Mesodermal cell (in vitro differentiated cells): ENCODE data around the gene MYLK3.
A peak's percentile ranks its signal among the peaks of the same experiment; 100 is the strongest.
"Not testable (repeated sequence)": the region's sequence is repeated elsewhere in the genome, so short reads cannot be mapped to it uniquely, and the experiment has no call there.

ENCODE experiments used
- H3K27ac ChIP-seq: 2 replicates; pipeline ENCODE4 v1.7.0; 2013; ENCODE audit warnings: mild to moderate bottlenecking, low read depth, low read length, moderate library complexity; ENCODE audit not compliant: severe bottlenecking
- H3K36me3 ChIP-seq: 2 replicates; pipeline ENCODE4 v1.7.1; 2013; ENCODE audit warnings: mild to moderate bottlenecking, low read length, moderate library complexity; ENCODE audit not compliant: control insufficient read depth, insufficient read depth
- H3K4me1 ChIP-seq: one replicate; pipeline ENCODE4 v1.7.1; 2013; ENCODE audit warnings: mild to moderate bottlenecking, low read length; ENCODE audit not compliant: insufficient read depth, control insufficient read depth, poor library complexity, severe bottlenecking
- H3K4me3 ChIP-seq: 2 replicates; pipeline ENCODE4 v1.7.0; 2013; ENCODE audit warnings: low read length, control low read depth, mild to moderate bottlenecking; ENCODE audit not compliant: insufficient read depth, poor library complexity, severe bottlenecking; ENCODE audit errors: extremely low read depth
- H3K9me3 ChIP-seq: 2 replicates; pipeline ENCODE4 v1.7.1; 2013; ENCODE audit warnings: mild to moderate bottlenecking, low read length, moderate library complexity; ENCODE audit not compliant: control insufficient read depth
- WGBS, 2 experiments: methylation state at CpG; one replicate each; pipeline ENCODE4 v1.1.5; 2013; ENCODE audit warnings: missing lambda C conversion rate in 2 of 2; ENCODE audit not compliant: insufficient coverage in 2 of 2; 5-methylcytosine and 5-hydroxymethylcytosine counted together

MYLK3 gene

GRCh38 chr16:46784569-46784968 is 36.4 kb upstream of the MYLK3 start:
- not testable (repeated sequence) for H3K36me3 ChIP-seq, H3K4me3 ChIP-seq, H3K9me3 ChIP-seq
- 100% methylated on average over 1 to 2 of the region's 2 CpGs for WGBS, 2 experiments
- Histone ChIP-seq H3K27ac (peak overlapping the region; percentile 93), H3K4me1 (peaks cover 28% of the 10 kb centered on the region)

GRCh38 chr16:46783800-46784199 is 35.7 kb upstream of the MYLK3 start:
- Histone ChIP-seq H3K4me1 (peaks cover 28% of the 10 kb centered on the region), H3K27ac (peak overlapping the region; percentile 93), H3K36me3 (no peaks in the 10 kb centered on the region), H3K9me3 (peaks cover 9% of the 10 kb centered on the region), H3K4me3 (no peak overlapping the region)
- 95% methylated on average over 4 of the region's 4 CpGs for WGBS, 2 experiments

- 100% methylated on average over 1 of the region's 2 CpGs; no CpG with 5 or more reads in 1 of the 2 experiments for WGBS, 2 experiments
- no peaks in the 10 kb centered on the region for H3K36me3 ChIP-seq
- H3K27ac ChIP-seq = no peak overlapping the region
- H3K4me3 ChIP-seq = no peak overlapping the region
- peaks cover 15% of the 10 kb centered on the region for H3K9me3 ChIP-seq
- H3K4me1 ChIP-seq = peaks cover 28% of the 10 kb centered on the region
Observed at GRCh38 chr16:46782320-46782719, 34.2 kb upstream of the MYLK3 start.

- H3K4me1 ChIP-seq = no peaks in the 10 kb centered on the region
- no peak overlapping the region for H3K4me3 ChIP-seq
- 90% methylated on average over 8 to 10 of the region's 12 CpGs for WGBS, 2 experiments
- peaks cover 10% of the 10 kb centered on the region for H3K9me3 ChIP-seq
- H3K27ac ChIP-seq = no peak overlapping the region
- no peaks in the 10 kb centered on the region for H3K36me3 ChIP-seq
Observed at GRCh38 chr16:46777804-46778203, 29.7 kb upstream of the MYLK3 start.

GRCh38 chr16:46775214-46775613 is 27.1 kb upstream of the MYLK3 start:
- 91 to 96% methylated on average over 2 of the region's 4 CpGs for WGBS, 2 experiments
- H3K4me1 ChIP-seq = no peaks in the 10 kb centered on the region
- H3K36me3 ChIP-seq = no peaks in the 10 kb centered on the region
- H3K4me3 ChIP-seq = no peak overlapping the region
- no peak overlapping the region for H3K27ac ChIP-seq
- H3K9me3 ChIP-seq = peaks cover 10% of the 10 kb centered on the region

- Histone ChIP-seq H3K36me3 (no peaks in the 10 kb centered on the region), H3K4me3 (no peak overlapping the region), H3K27ac (no peak overlapping the region), H3K4me1 (no peaks in the 10 kb centered on the region), H3K9me3 (peaks cover 10% of the 10 kb centered on the region)
- WGBS, 2 experiments = 86 to 100% methylated on average over 1 of the region's 3 CpGs
Observed at GRCh38 chr16:46774743-46775177, 26.6 kb upstream of the MYLK3 start.

GRCh38 chr16:46772463-46772862 is 24.3 kb upstream of the MYLK3 start:
- no peaks in the 10 kb centered on the region for H3K4me1 ChIP-seq
- H3K4me3 ChIP-seq = no peak overlapping the region
- 100% methylated on average over 2 to 3 of the region's 4 CpGs for WGBS, 2 experiments
- H3K27ac ChIP-seq = no peak overlapping the region
- H3K36me3 ChIP-seq = no peaks in the 10 kb centered on the region
- H3K9me3 ChIP-seq = no peaks in the 10 kb centered on the region

- Histone ChIP-seq H3K27ac (no peak overlapping the region), H3K36me3 (no peaks in the 10 kb centered on the region), H3K4me1 (no peaks in the 10 kb centered on the region), H3K9me3 (no peaks in the 10 kb centered on the region), H3K4me3 (no peak overlapping the region)
- 84 to 89% methylated on average over 6 to 7 of the region's 8 CpGs for WGBS, 2 experiments
Observed at GRCh38 chr16:46768809-46769208, 20.7 kb upstream of the MYLK3 start.

- Histone ChIP-seq H3K4me1 (no peaks in the 10 kb centered on the region), H3K4me3 (no peak overlapping the region), H3K27ac (no peak overlapping the region), H3K36me3 (no peaks in the 10 kb centered on the region), H3K9me3 (no peaks in the 10 kb centered on the region)
- 87 to 93% methylated on average over 5 to 6 of the region's 7 CpGs for WGBS, 2 experiments
Observed at GRCh38 chr16:46765050-46765449, 16.9 kb upstream of the MYLK3 start.

- H3K4me3 ChIP-seq = no peak overlapping the region
- H3K4me1 ChIP-seq = no peaks in the 10 kb centered on the region
- H3K27ac ChIP-seq = no peak overlapping the region
- no peaks in the 10 kb centered on the region for H3K36me3 ChIP-seq
- WGBS, 2 experiments = 84 to 91% methylated on average over 10 to 11 of the region's 12 CpGs
- no peaks in the 10 kb centered on the region for H3K9me3 ChIP-seq
Observed at GRCh38 chr16:46763147-46763546, 15.0 kb upstream of the MYLK3 start.

GRCh38 chr16:46762583-46762982 is 14.4 kb upstream of the MYLK3 start:
- peaks cover 5% of the 10 kb centered on the region for H3K4me1 ChIP-seq
- no peaks in the 10 kb centered on the region for H3K9me3 ChIP-seq
- no peak overlapping the region for H3K27ac ChIP-seq
- no peaks in the 10 kb centered on the region for H3K36me3 ChIP-seq
- WGBS, 2 experiments = 87 to 90% methylated on average over 2 of the region's 3 CpGs
- H3K4me3 ChIP-seq = no peak overlapping the region
